GM21786 (cell line): ENCODE measurements around the gene KIF16B.

Experiments used
- ATAC-seq: cut with Tn5 transposase; IDR thresholded peaks from one replicate; pipeline ENCODE4 v1.9.1; 2021; ENCODE audit not compliant: unreplicated experiment

The KIF16B gene

GRCh38 chr20:16222859-16223411 lies 350.3 kb downstream of the KIF16B start:
- ATAC-seq: no peak
